NCI-H1930 (cell line): Measurements from ENCODE around the gene ZFYVE19.
"Not testable (repeated sequence)": the region's sequence is repeated elsewhere in the genome, so short reads cannot be mapped to it uniquely, and the experiment has no call there.

Experiments used
- DNase-seq, 2 experiments: peaks; one replicate each; lab custom pipeline; 2025; lab: John Stamatoyannopoulos, UW

The ZFYVE19 gene

DNA sequence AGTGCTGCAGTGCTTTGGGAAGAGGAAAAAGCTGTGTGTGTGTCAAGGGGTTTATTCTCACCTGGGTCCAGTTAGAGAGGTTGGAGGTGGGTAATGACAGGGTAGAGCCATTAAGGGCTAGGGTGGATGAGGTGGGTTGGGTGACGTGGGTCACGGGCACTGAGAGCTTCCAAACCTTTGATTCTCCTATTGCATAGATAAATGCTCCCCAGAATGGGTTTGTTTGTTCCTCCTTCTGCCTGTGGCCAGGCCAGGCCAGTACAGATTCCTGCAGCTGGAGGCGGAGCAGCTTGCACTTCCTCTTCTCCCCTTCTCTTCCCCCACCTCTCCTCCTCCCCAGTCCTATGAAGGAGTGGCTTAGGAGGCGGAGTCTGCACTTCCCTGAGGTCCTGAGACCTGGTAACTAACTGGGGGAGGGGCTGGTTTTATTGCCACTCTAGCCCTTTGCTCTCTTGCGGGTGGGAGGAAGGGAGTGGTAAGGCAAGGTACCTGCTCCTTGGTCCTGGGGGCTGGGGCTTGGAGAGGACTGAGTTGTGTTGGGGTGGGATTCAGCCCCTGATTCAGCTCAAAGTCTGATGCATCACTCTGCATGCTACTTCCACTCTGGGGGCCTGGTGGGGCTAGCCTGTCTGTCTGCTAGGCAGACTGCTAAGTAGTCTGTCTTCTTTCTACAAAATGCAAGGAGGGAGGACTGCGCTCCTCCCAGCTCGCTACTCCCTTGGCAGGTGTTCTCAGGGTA, 40.5 kb downstream of the ZFYVE19 start:
- no peak for DNase-seq

DNA sequence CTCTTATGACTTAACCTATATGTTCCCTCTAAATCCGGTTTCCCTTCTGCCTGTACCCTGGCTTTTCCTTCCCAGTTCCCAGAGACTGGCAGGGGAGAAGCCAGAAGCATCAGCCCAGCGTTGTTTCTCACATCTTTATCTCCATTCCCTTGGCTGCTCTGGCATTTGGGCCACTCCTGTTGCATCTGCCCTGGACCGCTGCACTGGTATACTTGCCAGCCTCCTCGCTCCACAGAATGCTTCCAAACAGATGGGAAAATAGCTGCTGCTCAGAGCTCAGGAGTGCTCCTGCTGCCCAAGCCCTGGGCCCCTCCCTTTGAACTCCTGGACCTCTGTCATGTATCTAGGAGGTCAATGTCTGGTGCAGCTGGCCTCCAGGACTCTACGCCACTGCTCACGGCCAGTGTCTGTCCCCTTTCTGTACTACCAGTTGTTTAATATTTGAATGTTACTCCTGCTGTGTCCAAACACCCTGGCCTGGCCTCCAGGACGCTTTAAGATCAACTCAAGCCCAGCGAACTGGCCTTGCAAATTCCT, 43.8 kb downstream of the ZFYVE19 start:
- DNase-seq = no peak

DNA sequence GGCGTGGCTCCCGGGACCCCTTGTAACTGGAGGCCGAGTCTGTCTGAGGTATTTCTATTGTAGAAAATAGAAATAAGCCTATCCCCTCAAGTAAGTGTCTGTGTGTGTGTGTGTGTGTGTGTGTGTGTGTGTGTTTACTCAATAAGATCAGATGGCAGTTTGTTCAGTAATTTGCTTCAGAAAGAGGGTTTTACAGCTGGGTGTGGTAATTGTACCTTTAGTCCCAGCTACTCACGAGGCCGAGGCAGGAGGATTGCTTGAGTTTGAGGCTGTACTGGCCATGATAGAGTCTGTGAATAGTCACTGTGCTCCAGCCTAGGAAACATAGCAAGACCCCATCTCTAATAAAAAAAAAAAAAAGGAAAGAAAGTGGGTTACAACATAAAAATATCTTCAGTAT, 45.6 kb downstream of the ZFYVE19 start:
- DNase-seq = no peak

GRCh38 chr15:40853241-40853890, 46.5 kb downstream of the ZFYVE19 start:
- DNase-seq = no peak

- DNase-seq = no peak
Observed at GRCh38 chr15:40854161-40854560, 47.3 kb downstream of the ZFYVE19 start.

DNA sequence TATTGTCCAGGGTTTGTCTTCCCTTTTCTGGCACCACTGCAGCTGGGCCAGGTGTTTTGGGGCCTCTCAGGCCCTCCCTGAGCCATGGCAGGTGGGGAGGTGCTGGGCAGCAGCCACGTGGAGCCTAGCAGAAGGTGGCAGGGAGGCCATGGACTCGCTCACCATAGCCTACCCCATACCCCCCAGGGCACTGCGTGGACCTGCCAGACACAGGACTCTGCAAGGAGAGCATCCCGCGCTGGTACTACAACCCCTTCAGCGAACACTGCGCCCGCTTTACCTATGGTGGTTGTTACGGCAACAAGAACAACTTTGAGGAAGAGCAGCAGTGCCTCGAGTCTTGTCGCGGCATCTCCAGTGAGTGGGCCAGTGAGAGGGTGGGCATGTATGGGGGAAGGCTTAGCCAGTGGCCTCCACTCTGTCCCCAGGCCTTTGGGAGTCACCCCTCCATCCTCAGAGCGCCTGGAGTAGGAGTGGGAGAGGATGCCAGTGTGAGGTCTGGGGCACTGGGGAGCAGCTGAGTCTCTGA, 48.9 kb downstream of the ZFYVE19 start:
- no peak for DNase-seq

GRCh38 chr15:40856746-40857145, 49.9 kb downstream of the ZFYVE19 start:
- DNase-seq = no peak

DNA sequence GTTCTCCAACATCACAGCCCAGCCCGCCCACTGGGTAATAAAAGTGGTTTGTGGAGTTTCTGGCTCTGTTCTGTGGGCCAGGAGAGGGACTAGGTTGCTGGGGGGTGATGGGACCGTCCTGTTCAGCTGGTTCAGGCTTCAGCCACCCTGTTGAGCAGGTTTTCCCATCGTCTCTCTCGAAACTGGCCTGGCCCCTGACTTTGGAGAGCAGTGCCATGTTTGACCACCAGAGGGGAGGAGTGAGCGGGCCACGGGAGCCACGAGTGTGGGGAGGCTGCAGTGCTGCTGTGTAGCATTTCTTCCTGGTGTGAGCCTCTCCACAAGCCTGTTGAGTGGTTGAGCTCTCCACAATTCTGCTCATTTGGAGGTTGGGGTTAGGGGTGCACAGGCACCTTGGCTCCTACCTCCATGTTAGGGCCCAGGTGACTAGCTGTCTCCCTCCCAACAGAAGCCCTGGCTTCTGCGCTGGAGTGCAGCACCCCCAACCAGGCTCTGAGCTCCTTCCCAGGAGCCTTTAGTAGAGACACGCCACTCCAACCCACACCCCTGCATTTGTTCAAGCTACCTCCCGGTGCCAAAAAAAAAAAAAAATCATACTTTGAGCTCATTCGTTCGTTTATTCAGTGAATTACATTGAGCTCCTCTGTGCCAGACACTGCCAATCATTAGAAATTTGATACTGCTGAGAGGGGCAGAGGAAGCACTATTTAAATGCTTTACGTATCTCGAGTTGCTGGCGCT, 50.9 kb downstream of the ZFYVE19 start:
- peak in 1 of 2 experiments; percentile 23 for DNase-seq

GRCh38 chr15:40858706-40859105, 51.8 kb downstream of the ZFYVE19 start:
- DNase-seq = no peak

DNA sequence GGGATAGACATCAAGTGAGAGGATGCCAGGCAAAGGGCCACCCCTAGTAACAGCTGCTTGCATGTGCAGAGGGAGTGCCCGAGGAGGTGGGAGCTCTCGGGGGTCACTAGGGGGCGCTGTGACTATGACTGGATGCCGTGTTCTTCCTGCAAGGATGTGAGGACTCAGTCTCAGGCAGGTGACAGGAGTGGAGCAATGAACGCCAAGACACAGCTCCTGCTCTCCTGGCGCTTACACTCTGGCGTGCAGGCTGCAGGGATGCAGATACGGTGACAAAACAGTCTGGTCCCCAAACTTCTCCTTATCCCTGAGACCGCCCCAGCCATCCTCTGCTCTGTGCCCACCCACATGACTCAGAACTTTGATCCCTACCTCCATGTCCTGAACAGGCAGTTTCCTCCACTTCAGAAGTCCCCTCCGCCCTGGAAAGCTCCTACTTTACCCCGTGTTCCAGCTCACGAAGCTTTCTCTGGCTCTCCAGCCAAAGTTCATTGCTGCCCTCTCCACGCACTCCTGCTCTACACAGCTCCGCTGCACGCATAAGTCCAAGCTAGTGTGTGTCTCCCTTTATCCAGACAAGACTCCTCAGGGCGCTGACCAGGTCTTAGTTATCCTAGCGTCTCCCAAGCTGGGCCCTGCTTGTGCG, 52.4 kb downstream of the ZFYVE19 start:
- DNase-seq = peak; percentile 47 to 52

DNA sequence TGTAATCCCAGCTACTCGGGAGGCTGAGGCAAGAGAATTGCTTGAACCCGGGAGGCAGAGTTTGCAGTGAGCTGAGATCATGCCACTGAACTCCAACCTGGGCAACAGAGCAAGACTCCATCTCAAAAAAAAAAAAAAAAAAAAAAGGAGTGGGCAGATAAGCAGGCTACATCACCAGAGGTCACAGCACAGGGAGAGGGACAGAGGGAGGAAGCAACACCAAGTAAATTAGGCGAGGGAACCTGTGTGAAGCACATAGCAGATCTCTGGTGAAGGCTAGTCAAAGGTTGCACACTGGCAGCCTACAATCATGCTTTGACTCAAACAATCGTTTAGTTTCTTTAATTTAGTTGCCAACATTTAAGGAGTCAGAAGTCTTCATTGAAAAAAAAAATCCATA, 54.3 kb downstream of the ZFYVE19 start:
- not testable (repeated sequence) for DNase-seq

- DNase-seq = no peak
Observed at GRCh38 chr15:40863660-40864270, 56.9 kb downstream of the ZFYVE19 start.
